Stomach (tissue), 9 donors: ENCODE data around the gene PRKCZ. TPM values are rescaled to one million over a fixed set of nuclear protein-coding genes. Genes with fewer than 3 reads are reported as not detected.

Experiments used
- DNase-seq, 2 donors: peaks; one replicate each; pipeline versions ENCODE4 v3.0.0 to v3.0.0-alpha.2; 2013 to 2019
- H3K27ac ChIP-seq, 5 donors: fragments of 200-600 bp in 4 of 5; sonication (generic) in 4 of 5; one replicate each; pipeline ENCODE4 v1.5.1; 2013 to 2019; ENCODE audit warnings: mild to moderate bottlenecking in 1 of 5, moderate library complexity in 1 of 5
- H3K27me3 ChIP-seq, 3 donors: fragments of 200-600 bp; sonication (generic); one replicate each; pipeline ENCODE4 v1.5.1; 2017 to 2019; ENCODE audit warnings: mixed run types in 1 of 3
- H3K36me3 ChIP-seq, 4 donors: fragments of 200-600 bp; sonication (generic); 1 replicate in 3 of 4; 2 replicates in 1 of 4; pipeline ENCODE4 v1.5.1; 2016 to 2019
- H3K4me1 ChIP-seq, 4 donors: fragments of 200-600 bp; sonication (generic); one replicate each; pipeline ENCODE4 v1.5.1; 2016 to 2019
- H3K4me3 ChIP-seq, 4 donors: fragments of 200-600 bp; sonication (generic) in 3 of 4; one replicate each; pipeline ENCODE4 v1.5.1; 2016 to 2019; ENCODE audit warnings: mild to moderate bottlenecking in 1 of 4
- H3K9me3 ChIP-seq, 4 donors: fragments of 200-600 bp; sonication (generic); one replicate each; pipeline ENCODE4 v1.5.1; 2016 to 2019
- CTCF ChIP-seq, 7 experiments: fragments of 450-650 bp in 4 of 7; fragments of 200-600 bp in 3 of 7; sonication (generic) in 3 of 7; IDR thresholded peaks; one replicate each; pipeline ENCODE4 v1.5.1; 2016 to 2019; ENCODE audit warnings: antibody characterized with exemption in 7 of 7, control low read depth in 2 of 7, mild to moderate bottlenecking in 1 of 7
- EP300 ChIP-seq: sonication (generic); formaldehyde crosslinking; IDR thresholded peaks from one replicate; pipeline ENCODE4 v1.6.1; 2017; ENCODE audit warnings: antibody characterized with exemption
- POLR2A ChIP-seq, 4 donors: fragments of 450-650 bp; IDR thresholded peaks; one replicate each; pipeline ENCODE4 v1.6.1; 2016; ENCODE audit warnings: antibody characterized with exemption in 4 of 4, control low read depth in 2 of 4, mild to moderate bottlenecking in 1 of 4, moderate library complexity in 1 of 4
- POLR2AphosphoS5 ChIP-seq, 3 donors: sonication (generic); formaldehyde crosslinking; IDR thresholded peaks; one replicate each; pipeline ENCODE4 v1.6.1; 2016; ENCODE audit warnings: antibody characterized with exemption in 3 of 3
- WGBS, 5 donors: extraction: QIAGEN DNeasy Blood & Tissue Kit in 3 of 5; methylation state at CpG; one replicate each; pipeline versions ENCODE4 v1.1.5 to v1.1.7; 2013 to 2018; 5-methylcytosine and 5-hydroxymethylcytosine counted together
- intact Hi-C: fragments of 100-400 bp; cut with DNase I; formaldehyde crosslinking; loops from one replicate; pipeline ENCODE4 v1.15.1; 2023; ENCODE audit warnings: low total_unique reads
- polyA plus RNA-seq, 3 donors: library from polyadenylated mRNA; stranded (reverse); fragments of 200-250 nt; gene quantifications; one replicate each; pipeline ENCODE4 v1.2.3, GENCODE V29; 2013
- total RNA-seq, 5 donors: library from RNA; depleted of rRNA; stranded (reverse); fragments of >200 nt; gene quantifications; one replicate each; pipeline versions ENCODE4 v1.1.0 to v1.2.3, GENCODE V29; 2014 to 2016
- donor health status: healthy with polysubstance abuse.
- donor health status: Bipolar disorder and iron deficiency.
- donor health status: healthy.

Gene PRKCZ
- total and polyA plus RNA-seq, 8 donors = 11.1 to 55.8 (median 25.5) TPM

- 81 to 100% (median 89%) methylated on average over 2 to 17 of the region's 17 CpGs for WGBS, 5 donors
- Histone ChIP-seq H3K4me3 (no peak overlapping the region), H3K36me3 (no peaks in the 10 kb centered on the region), H3K27ac (peak overlapping the region; percentile 31 to 98 (median 43)), H3K27me3 (no peaks in the 10 kb centered on the region), H3K9me3 (no peaks in the 10 kb centered on the region), H3K4me1 (peaks cover 55 to 72% (median 66%) of the 10 kb centered on the region in 4 donors)
- intact Hi-C loops = loop anchor here (5.0 kb wide), 1 partner anchor 185 kb away; no protein-coding TSS in a partner anchor
- no peak for DNase-seq
- TF ChIP-seq POLR2A (IDR thresholded peaks at IDR 0.05) (no peak), EP300 (no peak), CTCF (IDR thresholded peaks at IDR 0.05) (no peak)
Observed at GRCh38 chr1:2196901-2197638, 146.9 kb downstream of the PRKCZ start.

GRCh38 chr1:2197707-2198165 lies 147.5 kb downstream of the PRKCZ start:
- peaks cover 48 to 66% (median 61%) of the 10 kb centered on the region in 4 donors for H3K4me1 ChIP-seq
- H3K9me3 ChIP-seq = no peaks in the 10 kb centered on the region
- no peaks in the 10 kb centered on the region for H3K36me3 ChIP-seq
- H3K27me3 ChIP-seq = no peaks in the 10 kb centered on the region
- no peak for TF ChIP-seq EP300
- TF ChIP-seq POLR2AphosphoS5 (IDR thresholded peaks at IDR 0.05) = no peak
- TF ChIP-seq POLR2A (IDR thresholded peaks at IDR 0.05) = no peak
- TF ChIP-seq CTCF (IDR thresholded peaks at IDR 0.05) = no peak
- peak overlapping the region in 4 of 5 donors; percentile 43 to 98 (median 92) for H3K27ac ChIP-seq
- DNase-seq = no peak
- intact Hi-C loops = loop anchor here (5.0 kb wide), 1 partner anchor 185 kb away; no protein-coding TSS in a partner anchor
- 71 to 83% (median 75%) methylated on average over 8 to 10 of the region's 10 CpGs for WGBS, 5 donors
- no peak overlapping the region for H3K4me3 ChIP-seq

GRCh38 chr1:2198571-2198970 lies 148.4 kb downstream of the PRKCZ start:
- no peaks in the 10 kb centered on the region for H3K9me3 ChIP-seq
- intact Hi-C loops = loop anchor here (5.0 kb wide), 1 partner anchor 184 kb away; no protein-coding TSS in a partner anchor
- H3K4me3 ChIP-seq = peak overlapping the region in 2 of 4 donors; percentile 49 to 50
- peaks cover 43 to 65% (median 59%) of the 10 kb centered on the region in 4 donors for H3K4me1 ChIP-seq
- no peaks in the 10 kb centered on the region for H3K27me3 ChIP-seq
- DNase-seq = peak in 1 of 2 donors; percentile 86
- H3K27ac ChIP-seq = peak overlapping the region; percentile 81 to 98 (median 91)
- 39 to 51% (median 43%) methylated on average over 7 to 11 of the region's 11 CpGs for WGBS, 5 donors
- no peaks in the 10 kb centered on the region for H3K36me3 ChIP-seq
- peak in 2 of 3 donors; percentile 29 to 54 for TF ChIP-seq POLR2AphosphoS5 (IDR thresholded peaks at IDR 0.05)
- TF ChIP-seq EP300 = no peak
- TF ChIP-seq CTCF (IDR thresholded peaks at IDR 0.05) = no peak

- Histone ChIP-seq H3K27ac (peak overlapping the region; percentile 81 to 98 (median 91)), H3K9me3 (no peaks in the 10 kb centered on the region), H3K4me1 (peaks cover 44 to 65% (median 60%) of the 10 kb centered on the region in 4 donors), H3K36me3 (no peaks in the 10 kb centered on the region), H3K4me3 (peak overlapping the region; percentile 37 to 50 (median 44)), H3K27me3 (no peaks in the 10 kb centered on the region)
- 1 to 9% (median 6%) methylated on average over 19 to 24 of the region's 24 CpGs for WGBS, 5 donors
- TF ChIP-seq EP300 (no peak), POLR2A (IDR thresholded peaks at IDR 0.05) (peak in 1 of 4 donors; percentile 57), POLR2AphosphoS5 (IDR thresholded peaks at IDR 0.05) (peak; percentile 48 to 90 (median 81))
- DNase-seq = peak; percentile 88 to 97
- intact Hi-C loops = loop anchor here (5.0 kb wide), 1 partner anchor 183 kb away; no protein-coding TSS in a partner anchor
Observed at GRCh38 chr1:2199042-2199810, 149.0 kb downstream of the PRKCZ start.
